ENCODE data around the gene SAAL1. TPM values are rescaled to one million over a fixed set of nuclear protein-coding genes. Genes with fewer than 3 reads are reported as not detected.

Gene SAAL1
- polyA plus RNA-seq, 1 of the 3 experiments (the other 2 are of a cell fraction), result 19.6 TPM

DNA sequence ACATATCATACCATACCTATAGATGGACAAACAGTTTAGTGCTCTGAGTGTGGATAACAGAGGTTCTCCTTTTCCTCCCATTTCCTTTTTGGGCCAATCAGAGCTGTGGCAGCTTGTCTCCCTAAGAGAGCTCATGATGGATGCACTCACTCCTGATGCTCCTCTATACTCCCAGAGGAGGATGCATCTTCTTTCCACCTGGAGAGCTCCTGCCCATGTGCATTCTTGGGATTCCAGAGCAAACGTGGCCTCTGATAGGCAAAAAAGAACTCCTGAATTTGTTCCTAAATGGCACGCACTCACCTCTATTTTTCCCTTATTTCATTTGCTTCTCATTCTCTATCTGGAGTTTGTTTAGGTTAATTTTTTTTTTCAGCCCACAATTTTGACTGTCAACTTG, 29.4 kb upstream of the SAAL1 start:
- 40% methylated on average over 2 of the region's 2 CpGs for WGBS (ENCODE audit: low lambda C conversion rate)
- no peak overlapping the region for H3K27ac ChIP-seq (ENCODE audit: low read depth in 2 of 2, low read length in 1 of 2)
- H3K79me2 ChIP-seq (ENCODE audit: insufficient read depth), result no peaks in the 10 kb centered on the region
- TF ChIP-seq FOSL2 (IDR thresholded peaks at IDR 0.05; ENCODE audit: borderline replicate concordance, low read depth), result no peak
- no peak for TF ChIP-seq SIN3A (IDR thresholded peaks at IDR 0.05; ENCODE audit: borderline replicate concordance, low read depth, low read length)
- TF ChIP-seq EP300 (IDR thresholded peaks at IDR 0.05; ENCODE audit: borderline replicate concordance in 1 of 2, low read depth in 1 of 2, low read length in 1 of 2), result no peak
- no peak for TF ChIP-seq TEAD4 (IDR thresholded peaks at IDR 0.05; ENCODE audit: borderline replicate concordance, insufficient read depth)
- no peak for TF ChIP-seq MEF2A (IDR thresholded peaks at IDR 0.05; ENCODE audit: borderline replicate concordance, low read depth)
- TF ChIP-seq, protein P1, sequence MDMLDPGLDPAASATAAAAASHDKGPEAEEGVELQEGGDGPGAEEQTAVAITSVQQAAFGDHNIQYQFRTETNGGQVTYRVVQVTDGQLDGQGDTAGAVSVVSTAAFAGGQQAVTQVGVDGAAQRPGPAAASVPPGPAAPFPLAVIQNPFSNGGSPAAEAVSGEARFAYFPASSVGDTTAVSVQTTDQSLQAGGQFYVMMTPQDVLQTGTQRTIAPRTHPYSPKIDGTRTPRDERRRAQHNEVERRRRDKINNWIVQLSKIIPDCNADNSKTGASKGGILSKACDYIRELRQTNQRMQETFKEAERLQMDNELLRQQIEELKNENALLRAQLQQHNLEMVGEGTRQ (IDR thresholded peaks at IDR 0.05; ENCODE audit: borderline replicate concordance, low read depth, low read length), result no peak
- TF ChIP-seq POLR2AphosphoS5 (IDR thresholded peaks at IDR 0.05; ENCODE audit: low read depth, low read length), result no peak
- TF ChIP-seq, protein P2, sequence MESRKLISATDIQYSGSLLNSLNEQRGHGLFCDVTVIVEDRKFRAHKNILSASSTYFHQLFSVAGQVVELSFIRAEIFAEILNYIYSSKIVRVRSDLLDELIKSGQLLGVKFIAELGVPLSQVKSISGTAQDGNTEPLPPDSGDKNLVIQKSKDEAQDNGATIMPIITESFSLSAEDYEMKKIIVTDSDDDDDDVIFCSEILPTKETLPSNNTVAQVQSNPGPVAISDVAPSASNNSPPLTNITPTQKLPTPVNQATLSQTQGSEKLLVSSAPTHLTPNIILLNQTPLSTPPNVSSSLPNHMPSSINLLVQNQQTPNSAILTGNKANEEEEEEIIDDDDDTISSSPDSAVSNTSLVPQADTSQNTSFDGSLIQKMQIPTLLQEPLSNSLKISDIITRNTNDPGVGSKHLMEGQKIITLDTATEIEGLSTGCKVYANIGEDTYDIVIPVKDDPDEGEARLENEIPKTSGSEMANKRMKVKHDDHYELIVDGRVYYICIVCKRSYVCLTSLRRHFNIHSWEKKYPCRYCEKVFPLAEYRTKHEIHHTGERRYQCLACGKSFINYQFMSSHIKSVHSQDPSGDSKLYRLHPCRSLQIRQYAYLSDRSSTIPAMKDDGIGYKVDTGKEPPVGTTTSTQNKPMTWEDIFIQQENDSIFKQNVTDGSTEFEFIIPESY (IDR thresholded peaks at IDR 0.05; ENCODE audit: borderline replicate concordance, low read depth), result no peak
- no peak for TF ChIP-seq EZH2phosphoT487 (IDR thresholded peaks at IDR 0.05; ENCODE audit: borderline replicate concordance, low read depth)
- no peak for TF ChIP-seq RXRA (IDR thresholded peaks at IDR 0.05; ENCODE audit: borderline replicate concordance, low read depth)
- TF ChIP-seq, protein P3, sequence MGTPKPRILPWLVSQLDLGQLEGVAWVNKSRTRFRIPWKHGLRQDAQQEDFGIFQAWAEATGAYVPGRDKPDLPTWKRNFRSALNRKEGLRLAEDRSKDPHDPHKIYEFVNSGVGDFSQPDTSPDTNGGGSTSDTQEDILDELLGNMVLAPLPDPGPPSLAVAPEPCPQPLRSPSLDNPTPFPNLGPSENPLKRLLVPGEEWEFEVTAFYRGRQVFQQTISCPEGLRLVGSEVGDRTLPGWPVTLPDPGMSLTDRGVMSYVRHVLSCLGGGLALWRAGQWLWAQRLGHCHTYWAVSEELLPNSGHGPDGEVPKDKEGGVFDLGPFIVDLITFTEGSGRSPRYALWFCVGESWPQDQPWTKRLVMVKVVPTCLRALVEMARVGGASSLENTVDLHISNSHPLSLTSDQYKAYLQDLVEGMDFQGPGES (IDR thresholded peaks at IDR 0.05; ENCODE audit: low read depth, low read length), result no peak
- TF ChIP-seq, protein P4, sequence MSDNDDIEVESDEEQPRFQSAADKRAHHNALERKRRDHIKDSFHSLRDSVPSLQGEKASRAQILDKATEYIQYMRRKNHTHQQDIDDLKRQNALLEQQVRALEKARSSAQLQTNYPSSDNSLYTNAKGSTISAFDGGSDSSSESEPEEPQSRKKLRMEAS (IDR thresholded peaks at IDR 0.05; ENCODE audit: low read depth), result no peak
- no peak for TF ChIP-seq RFX5 (IDR thresholded peaks at IDR 0.05; ENCODE audit: low read length)
- no peak for TF ChIP-seq ELF1 (IDR thresholded peaks at IDR 0.05)
- TF ChIP-seq YY1 (IDR thresholded peaks at IDR 0.05; ENCODE audit: low read depth), result no peak
- ChIA-PET CTCF (interaction anchor here (1.1 kb wide), 1 partner anchor 20 kb away, joined by 3 read pairs; no protein-coding TSS in a partner anchor), POLR2A (no interaction called here)
- no peak overlapping the region for H3K4me2 ChIP-seq
- H4K20me1 ChIP-seq (ENCODE audit: insufficient read depth), result no peaks in the 10 kb centered on the region
- no peaks in the 10 kb centered on the region for H3K9me3 ChIP-seq
- no peaks in the 10 kb centered on the region for H3K4me1 ChIP-seq (ENCODE audit: control insufficient read depth in 1 of 2, insufficient read depth in 2 of 2, low read depth in 1 of 2, low read length in 1 of 2)
- H3K4me3 ChIP-seq (ENCODE audit: low read depth in 2 of 2, low read length in 1 of 2), result no peak overlapping the region
- H3F3A ChIP-seq (replicated peaks; ENCODE audit: insufficient read depth), result no peaks in the 10 kb centered on the region
- no peak for DNase-seq
- no peak overlapping the region for H3K9ac ChIP-seq
- no peak overlapping the region for H2AFZ ChIP-seq (ENCODE audit: low read depth)
- no peaks in the 10 kb centered on the region for H3K36me3 ChIP-seq (replicated peaks in 1 of 2; ENCODE audit: control insufficient read depth in 1 of 2, insufficient read depth in 2 of 2, low read length in 1 of 2)
- peaks cover 5% of the 10 kb centered on the region; the same call in 1 of the 2 replicates for H3K27me3 ChIP-seq (ENCODE audit: insufficient read depth)
- H3K9me2 ChIP-seq, result no peaks in the 10 kb centered on the region

Data from SK-N-SH (cell line).